Liver (tissue), 3 donors: ENCODE data around the gene APBA1.

Source experiments
- CTCF ChIP-seq: fragments of 150-350 bp; IDR thresholded peaks from 2 replicates; pipeline ENCODE4 v1.5.1; 2017; ENCODE audit warnings: improper control_type of control experiment, low read depth, low read length; ENCODE audit not compliant: missing input control
- FOXA1 ChIP-seq: IDR thresholded peaks from 2 replicates; pipeline ENCODE4 v1.6.1; 2016; ENCODE audit warnings: antibody characterized with exemption
- GABPA ChIP-seq, 2 donors: IDR thresholded peaks in 1 of 2; conservative IDR thresholded peaks in 1 of 2; 2 replicates each; pipeline ENCODE4 v1.6.1; 2016; ENCODE audit warnings: antibody characterized with exemption in 2 of 2, mild to moderate bottlenecking in 1 of 2, moderate library complexity in 1 of 2
- HNF4A ChIP-seq, 2 donors: conservative IDR thresholded peaks; 2 replicates each; pipeline ENCODE4 v1.6.1; 2016; ENCODE audit warnings: antibody characterized with exemption in 2 of 2, mild to moderate bottlenecking in 2 of 2
- HNF4G ChIP-seq: IDR thresholded peaks from 2 replicates; pipeline ENCODE4 v1.6.1; 2016; ENCODE audit warnings: antibody characterized with exemption
- NR2F2 ChIP-seq: IDR thresholded peaks from 2 replicates; pipeline ENCODE4 v1.6.1; 2016; ENCODE audit warnings: antibody characterized with exemption
- RAD21 ChIP-seq, 2 donors: IDR thresholded peaks; 2 replicates each; pipeline ENCODE4 v1.6.1; 2016; ENCODE audit warnings: antibody characterized with exemption in 2 of 2, mild to moderate bottlenecking in 2 of 2
- REST ChIP-seq: IDR thresholded peaks from 2 replicates; pipeline ENCODE4 v1.6.1; 2016; ENCODE audit warnings: antibody characterized with exemption, mild to moderate bottlenecking
- TAF1 ChIP-seq: conservative IDR thresholded peaks from 2 replicates; pipeline ENCODE4 v1.6.1; 2016; ENCODE audit warnings: antibody characterized with exemption, mild to moderate bottlenecking
- YY1 ChIP-seq: IDR thresholded peaks from 2 replicates; pipeline ENCODE4 v1.6.1; 2016; ENCODE audit warnings: antibody characterized with exemption, mild to moderate bottlenecking
- ZBTB33 ChIP-seq: IDR thresholded peaks from 2 replicates; pipeline ENCODE4 v1.6.1; 2016; ENCODE audit warnings: antibody characterized with exemption
- TF ChIP-seq, protein P1 (sequence below): IDR thresholded peaks from 2 replicates; pipeline ENCODE4 v1.6.1; 2016; ENCODE audit warnings: antibody characterized with exemption
- donor health status: healthy.
- donor health status: healthy.

DNA sequence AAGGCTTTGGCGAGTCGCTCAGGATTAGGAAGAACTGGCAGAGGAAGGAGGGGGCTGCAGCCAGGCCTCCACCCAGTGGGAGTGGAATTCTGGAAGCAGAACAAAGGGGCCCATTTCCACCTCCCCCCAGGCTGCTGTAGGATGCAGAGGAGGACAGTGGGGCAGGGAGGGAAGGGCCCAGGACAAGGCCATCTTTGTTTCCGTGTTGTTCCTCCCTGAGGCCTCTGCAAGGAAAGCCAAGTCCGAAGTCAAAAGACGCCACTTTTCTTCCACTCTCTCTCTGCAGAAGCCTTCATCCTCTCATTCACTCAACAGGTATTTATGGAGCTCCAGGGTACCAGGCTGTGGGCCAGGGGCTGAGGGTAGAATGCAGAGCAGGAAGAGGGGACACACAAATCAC, 276.5 kb downstream of the APBA1 start:
- TF ChIP-seq CTCF (no peak), REST (no peak), TAF1 (no peak), YY1 (no peak), FOXA1 (no peak), RAD21 (IDR thresholded peaks at IDR 0.05) (no peak), GABPA (IDR thresholded peaks at IDR 0.05 in 1 of 2, conservative IDR thresholded peaks at IDR 0.05 in 1 of 2) (no peak), NR2F2 (no peak), ZBTB33 (no peak), HNF4G (no peak), HNF4A (conservative IDR thresholded peaks at IDR 0.05) (no peak)
- TF ChIP-seq, protein P1, sequence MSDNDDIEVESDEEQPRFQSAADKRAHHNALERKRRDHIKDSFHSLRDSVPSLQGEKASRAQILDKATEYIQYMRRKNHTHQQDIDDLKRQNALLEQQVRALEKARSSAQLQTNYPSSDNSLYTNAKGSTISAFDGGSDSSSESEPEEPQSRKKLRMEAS, result no peak
